Midbrain (tissue), 1 donor: ENCODE data around the gene CDH4.
"Not testable (repeated sequence)": the region's sequence is repeated elsewhere in the genome, so short reads cannot be mapped to it uniquely, and the experiment has no call there.

Experiments
- DNase-seq: peaks from one replicate; lab custom pipeline; 2025; lab: John Stamatoyannopoulos, UW

Gene CDH4

GRCh38 chr20:61419010-61419409 lies 166.9 kb downstream of the CDH4 start:
- no peak for DNase-seq

GRCh38 chr20:61419501-61419900 lies 167.4 kb downstream of the CDH4 start:
- no peak for DNase-seq

GRCh38 chr20:61420056-61420455 lies 168.0 kb downstream of the CDH4 start:
- no peak for DNase-seq

GRCh38 chr20:61420781-61421180 lies 168.7 kb downstream of the CDH4 start:
- DNase-seq, result no peak

GRCh38 chr20:61422636-61423425 lies 170.8 kb downstream of the CDH4 start:
- no peak for DNase-seq

GRCh38 chr20:61424011-61424627 lies 172.1 kb downstream of the CDH4 start:
- no peak for DNase-seq

GRCh38 chr20:61424628-61425420 lies 172.8 kb downstream of the CDH4 start:
- no peak for DNase-seq

GRCh38 chr20:61425541-61425991 lies 173.5 kb downstream of the CDH4 start:
- DNase-seq, result not testable (repeated sequence)

GRCh38 chr20:61426352-61426751 lies 174.3 kb downstream of the CDH4 start:
- no peak for DNase-seq

- no peak for DNase-seq
Measured at GRCh38 chr20:61429458-61430227, 177.6 kb downstream of the CDH4 start.

- no peak for DNase-seq
Measured at GRCh38 chr20:61430228-61430624, 178.2 kb downstream of the CDH4 start.

- no peak for DNase-seq
Measured at GRCh38 chr20:61433176-61433575, 181.1 kb downstream of the CDH4 start.

GRCh38 chr20:61433816-61434215 lies 181.8 kb downstream of the CDH4 start:
- no peak for DNase-seq

- DNase-seq, result no peak
Measured at GRCh38 chr20:61434341-61434781, 182.3 kb downstream of the CDH4 start.

GRCh38 chr20:61435184-61435822 lies 183.2 kb downstream of the CDH4 start:
- DNase-seq, result no peak

GRCh38 chr20:61435823-61436220 lies 183.8 kb downstream of the CDH4 start:
- no peak for DNase-seq

GRCh38 chr20:61436283-61436666 lies 184.2 kb downstream of the CDH4 start:
- no peak for DNase-seq

GRCh38 chr20:61436667-61437279 lies 184.7 kb downstream of the CDH4 start:
- peak; percentile 59 for DNase-seq

- peak; percentile 41 for DNase-seq
Measured at GRCh38 chr20:61437280-61438206, 185.5 kb downstream of the CDH4 start.

- DNase-seq, result no peak
Measured at GRCh38 chr20:61438285-61438684, 186.2 kb downstream of the CDH4 start.
